ENCODE data around the gene DMRTB1.

Gene DMRTB1

DNA sequence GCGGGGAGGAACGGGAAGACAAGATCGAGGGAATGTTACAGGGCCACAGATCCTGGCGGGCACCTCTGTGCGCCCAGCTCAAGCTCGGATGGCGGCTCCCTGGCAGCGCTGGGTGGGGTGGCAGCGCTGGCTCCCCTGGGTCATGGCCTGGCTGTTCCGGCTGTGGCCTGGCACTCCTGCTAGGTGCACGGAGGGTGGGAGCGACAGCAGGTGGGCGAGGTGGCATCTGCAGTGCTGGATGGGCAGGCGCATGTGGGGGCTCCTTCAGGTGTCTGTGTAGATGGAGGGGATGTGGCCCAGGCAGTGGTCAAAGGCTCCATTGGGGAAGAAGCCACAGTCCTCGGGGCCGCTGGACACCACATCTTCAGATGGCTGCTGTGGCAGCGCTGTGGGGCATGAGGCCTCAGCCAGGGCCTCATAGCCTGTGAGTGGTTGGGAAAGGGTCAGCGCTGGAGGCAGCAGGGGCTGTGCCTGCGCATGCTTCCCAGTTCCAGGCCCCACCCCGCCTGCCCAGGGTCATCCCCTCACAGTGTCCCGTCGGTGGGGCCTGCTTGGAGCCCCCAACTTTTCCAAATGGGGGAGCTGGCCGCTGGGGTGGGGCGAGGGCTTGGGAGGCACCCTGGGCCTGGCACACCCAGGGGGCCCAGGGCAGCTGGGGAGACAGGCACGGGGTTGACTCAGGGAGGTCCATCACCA is 47.3 kb downstream of the DMRTB1 start:
- H3K4me3 ChIP-seq (ENCODE audit: low read length): no peak overlapping the region
- TF ChIP-seq, protein P1, sequence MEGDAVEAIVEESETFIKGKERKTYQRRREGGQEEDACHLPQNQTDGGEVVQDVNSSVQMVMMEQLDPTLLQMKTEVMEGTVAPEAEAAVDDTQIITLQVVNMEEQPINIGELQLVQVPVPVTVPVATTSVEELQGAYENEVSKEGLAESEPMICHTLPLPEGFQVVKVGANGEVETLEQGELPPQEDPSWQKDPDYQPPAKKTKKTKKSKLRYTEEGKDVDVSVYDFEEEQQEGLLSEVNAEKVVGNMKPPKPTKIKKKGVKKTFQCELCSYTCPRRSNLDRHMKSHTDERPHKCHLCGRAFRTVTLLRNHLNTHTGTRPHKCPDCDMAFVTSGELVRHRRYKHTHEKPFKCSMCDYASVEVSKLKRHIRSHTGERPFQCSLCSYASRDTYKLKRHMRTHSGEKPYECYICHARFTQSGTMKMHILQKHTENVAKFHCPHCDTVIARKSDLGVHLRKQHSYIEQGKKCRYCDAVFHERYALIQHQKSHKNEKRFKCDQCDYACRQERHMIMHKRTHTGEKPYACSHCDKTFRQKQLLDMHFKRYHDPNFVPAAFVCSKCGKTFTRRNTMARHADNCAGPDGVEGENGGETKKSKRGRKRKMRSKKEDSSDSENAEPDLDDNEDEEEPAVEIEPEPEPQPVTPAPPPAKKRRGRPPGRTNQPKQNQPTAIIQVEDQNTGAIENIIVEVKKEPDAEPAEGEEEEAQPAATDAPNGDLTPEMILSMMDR (IDR thresholded peaks at IDR 0.05; ENCODE audit: low read depth, low read length, poor library complexity, severe bottlenecking): no peak
- TF ChIP-seq EZH2phosphoT487 (IDR thresholded peaks at IDR 0.05; ENCODE audit: borderline replicate concordance, low read length): no peak
- H3F3A ChIP-seq (ENCODE audit: control insufficient read depth, insufficient read depth): no peaks in the 10 kb centered on the region
- no peaks in the 10 kb centered on the region for H3K79me2 ChIP-seq (ENCODE audit: control insufficient read depth, low read length)
- H3K4me2 ChIP-seq (ENCODE audit: low read length): no peak overlapping the region
- H3K36me3 ChIP-seq (ENCODE audit: control insufficient read depth, low read length): no peaks in the 10 kb centered on the region
- H3K9me2 ChIP-seq (replicated peaks; ENCODE audit: control insufficient read depth, low read length): no peaks in the 10 kb centered on the region
- H3K4me1 ChIP-seq (ENCODE audit: control insufficient read depth, low read length): no peaks in the 10 kb centered on the region
- H4K20me1 ChIP-seq (ENCODE audit: control insufficient read depth, insufficient read depth, low read depth, low read length): no peaks in the 10 kb centered on the region
- no peaks in the 10 kb centered on the region for H3K9me3 ChIP-seq (ENCODE audit: control insufficient read depth, insufficient read depth, low read length)
- no peaks in the 10 kb centered on the region for H3K27me3 ChIP-seq (ENCODE audit: control insufficient read depth, low read length)
- H3K27ac ChIP-seq (ENCODE audit: low read depth, low read length): no peak overlapping the region

DNA sequence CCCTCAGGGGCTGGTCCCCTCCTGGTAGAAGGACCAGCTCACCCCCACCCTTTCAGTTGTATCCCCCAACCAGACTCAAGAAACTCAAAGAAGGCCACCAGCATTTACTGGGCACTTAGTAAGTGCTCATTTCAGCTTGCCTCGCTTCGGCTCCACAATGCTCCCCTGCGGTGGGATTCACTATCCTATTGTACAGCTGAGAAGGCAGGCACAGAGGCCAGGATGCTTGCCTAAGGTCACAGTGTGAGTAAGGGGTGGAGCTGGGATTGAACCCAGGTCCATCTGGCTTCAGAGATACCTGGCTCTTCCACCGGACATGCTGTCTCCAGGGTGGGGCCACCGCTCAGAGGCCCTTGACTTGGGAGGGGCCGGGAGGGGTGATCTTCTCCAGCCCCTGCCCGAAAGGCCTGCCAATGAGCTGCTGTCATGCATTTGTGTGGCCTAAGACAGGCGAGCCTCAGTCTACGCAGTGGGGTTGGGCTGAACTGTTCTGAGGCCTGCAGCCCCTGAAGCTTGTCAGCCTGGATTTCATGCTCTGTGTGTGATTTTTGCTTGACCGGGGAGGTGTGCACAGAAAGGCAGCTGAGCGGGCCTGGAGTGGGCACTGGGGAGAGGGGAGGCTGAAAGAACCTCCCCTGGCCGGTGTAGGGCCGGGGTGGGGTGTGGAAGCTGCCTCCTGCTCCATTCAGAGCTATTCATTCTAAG is 48.1 kb downstream of the DMRTB1 start:
- no peaks in the 10 kb centered on the region for H3F3A ChIP-seq (ENCODE audit: control insufficient read depth, insufficient read depth)
- H3K9me2 ChIP-seq (replicated peaks; ENCODE audit: control insufficient read depth, low read length): no peaks in the 10 kb centered on the region

GRCh38 chr1:53508056-53508990 is 49.1 kb downstream of the DMRTB1 start:
- Histone ChIP-seq H3K36me3 (ENCODE audit: control insufficient read depth, low read length) (no peaks in the 10 kb centered on the region), H3K4me2 (ENCODE audit: low read length) (no peak overlapping the region), H3K79me2 (ENCODE audit: control insufficient read depth, low read length) (no peaks in the 10 kb centered on the region), H3K9me2 (replicated peaks; ENCODE audit: control insufficient read depth, low read length) (no peaks in the 10 kb centered on the region), H4K20me1 (ENCODE audit: control insufficient read depth, insufficient read depth, low read depth, low read length) (no peaks in the 10 kb centered on the region), H3K27me3 (ENCODE audit: control insufficient read depth, low read length) (no peaks in the 10 kb centered on the region), H3F3A (ENCODE audit: control insufficient read depth, insufficient read depth) (no peaks in the 10 kb centered on the region), H3K4me1 (ENCODE audit: control insufficient read depth, low read length) (no peaks in the 10 kb centered on the region), H3K9me3 (ENCODE audit: control insufficient read depth, insufficient read depth, low read length) (no peaks in the 10 kb centered on the region), H3K27ac (ENCODE audit: low read depth, low read length) (no peak overlapping the region), H3K4me3 (ENCODE audit: low read length) (no peak overlapping the region)
- TF ChIP-seq, protein P1 (IDR thresholded peaks at IDR 0.05; ENCODE audit: low read depth, low read length, poor library complexity, severe bottlenecking): no peak
- no peak for TF ChIP-seq EZH2phosphoT487 (IDR thresholded peaks at IDR 0.05; ENCODE audit: borderline replicate concordance, low read length)

More for the DNA sequence above, 48.1 kb downstream of the DMRTB1 start:
- Histone ChIP-seq H3K4me3 (ENCODE audit: low read length) (no peak overlapping the region), H3K9me3 (ENCODE audit: control insufficient read depth, insufficient read depth, low read length) (no peaks in the 10 kb centered on the region), H3K4me2 (ENCODE audit: low read length) (no peak overlapping the region), H4K20me1 (ENCODE audit: control insufficient read depth, insufficient read depth, low read depth, low read length) (no peaks in the 10 kb centered on the region), H3K27ac (ENCODE audit: low read depth, low read length) (no peak overlapping the region), H3K4me1 (ENCODE audit: control insufficient read depth, low read length) (no peaks in the 10 kb centered on the region), H3K79me2 (ENCODE audit: control insufficient read depth, low read length) (no peaks in the 10 kb centered on the region), H3K27me3 (ENCODE audit: control insufficient read depth, low read length) (no peaks in the 10 kb centered on the region), H3K36me3 (ENCODE audit: control insufficient read depth, low read length) (no peaks in the 10 kb centered on the region)
- TF ChIP-seq, protein P1 (IDR thresholded peaks at IDR 0.05; ENCODE audit: low read depth, low read length, poor library complexity, severe bottlenecking): no peak
- no peak for TF ChIP-seq EZH2phosphoT487 (IDR thresholded peaks at IDR 0.05; ENCODE audit: borderline replicate concordance, low read length)
